Measurements from ENCODE around the gene TFAP2A. TPM values are rescaled to one million over a fixed set of nuclear protein-coding genes. Genes with fewer than 3 reads are reported as not detected.

Gene TFAP2A
- total RNA-seq, 4 donors from 2014 or later: 0.16 TPM; not detected in 3

- no peak for TF ChIP-seq CTCF (IDR thresholded peaks at IDR 0.05; ENCODE audit: low read depth)
Measured at GRCh38 chr6:10407018-10407673, 7.7 kb downstream of the TFAP2A start.

GRCh38 chr6:10406556-10406955 is 8.3 kb downstream of the TFAP2A start:
- TF ChIP-seq CTCF (IDR thresholded peaks at IDR 0.05; ENCODE audit: low read depth): no peak

GRCh38 chr6:10405513-10405900 is 9.4 kb downstream of the TFAP2A start:
- TF ChIP-seq CTCF (IDR thresholded peaks at IDR 0.05; ENCODE audit: low read depth): no peak

GRCh38 chr6:10404799-10405512 is 9.9 kb downstream of the TFAP2A start:
- TF ChIP-seq CTCF (IDR thresholded peaks at IDR 0.05; ENCODE audit: low read depth): no peak

GRCh38 chr6:10404107-10404798 is 10.6 kb downstream of the TFAP2A start:
- no peak for TF ChIP-seq CTCF (IDR thresholded peaks at IDR 0.05; ENCODE audit: low read depth)

GRCh38 chr6:10403385-10404106 is 11.3 kb downstream of the TFAP2A start:
- TF ChIP-seq CTCF (IDR thresholded peaks at IDR 0.05; ENCODE audit: low read depth): no peak

Data from subcutaneous adipose tissue (tissue), 4 donors.